Activated naive CD4-positive, alpha-beta T cell (primary cell): ENCODE results near the gene SLC9A5.

ENCODE experiments used
- DNase-seq, 4 experiments: peaks; one replicate each; lab custom pipeline; 2025; lab: John Stamatoyannopoulos, UW

The SLC9A5 gene

GRCh38 chr16:67281536-67282446, 33.0 kb downstream of the SLC9A5 start:
- DNase-seq, result no peak

- no peak for DNase-seq
Measured at GRCh38 chr16:67282447-67282805, 33.6 kb downstream of the SLC9A5 start.

DNA sequence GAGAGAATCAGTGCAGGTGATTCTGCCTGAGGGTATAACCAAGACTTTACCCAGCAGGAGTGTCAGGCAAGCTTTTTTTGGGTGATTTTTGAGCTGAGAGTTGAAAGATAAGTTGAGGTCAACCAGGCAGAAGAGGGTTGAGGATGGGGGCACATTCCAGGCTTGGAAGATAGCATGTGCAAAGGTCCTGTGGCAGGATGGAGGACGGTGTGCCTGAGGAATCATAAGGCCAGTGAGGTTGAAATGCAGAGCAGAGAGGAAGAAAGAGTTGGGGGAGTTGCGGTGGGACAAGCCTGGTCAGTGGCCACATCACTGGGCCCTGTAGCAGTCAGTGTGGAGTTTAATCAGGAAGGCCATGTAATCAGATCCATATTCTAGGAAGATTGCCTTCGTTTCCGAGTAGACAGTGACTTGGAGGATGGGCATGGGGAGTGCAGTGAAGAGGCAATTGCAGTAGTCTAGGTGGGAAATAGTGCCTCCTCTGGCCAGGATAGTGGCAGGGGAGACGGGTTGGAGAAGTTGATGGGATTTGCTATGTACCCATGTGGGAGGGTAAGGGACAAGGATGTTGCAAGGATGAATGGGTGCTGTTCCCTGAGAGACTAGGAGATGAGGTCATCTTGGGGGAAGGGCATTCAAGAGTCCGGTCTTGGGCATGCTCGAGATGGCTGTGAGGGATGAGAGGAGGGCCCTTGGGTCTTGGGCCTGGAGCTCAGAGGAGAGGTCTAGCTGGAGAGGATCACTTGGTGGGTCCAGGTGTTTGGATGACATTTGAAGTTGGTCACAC, 34.5 kb downstream of the SLC9A5 start:
- no peak for DNase-seq

- DNase-seq, result no peak
Measured at GRCh38 chr16:67283826-67284555, 35.2 kb downstream of the SLC9A5 start.

DNA sequence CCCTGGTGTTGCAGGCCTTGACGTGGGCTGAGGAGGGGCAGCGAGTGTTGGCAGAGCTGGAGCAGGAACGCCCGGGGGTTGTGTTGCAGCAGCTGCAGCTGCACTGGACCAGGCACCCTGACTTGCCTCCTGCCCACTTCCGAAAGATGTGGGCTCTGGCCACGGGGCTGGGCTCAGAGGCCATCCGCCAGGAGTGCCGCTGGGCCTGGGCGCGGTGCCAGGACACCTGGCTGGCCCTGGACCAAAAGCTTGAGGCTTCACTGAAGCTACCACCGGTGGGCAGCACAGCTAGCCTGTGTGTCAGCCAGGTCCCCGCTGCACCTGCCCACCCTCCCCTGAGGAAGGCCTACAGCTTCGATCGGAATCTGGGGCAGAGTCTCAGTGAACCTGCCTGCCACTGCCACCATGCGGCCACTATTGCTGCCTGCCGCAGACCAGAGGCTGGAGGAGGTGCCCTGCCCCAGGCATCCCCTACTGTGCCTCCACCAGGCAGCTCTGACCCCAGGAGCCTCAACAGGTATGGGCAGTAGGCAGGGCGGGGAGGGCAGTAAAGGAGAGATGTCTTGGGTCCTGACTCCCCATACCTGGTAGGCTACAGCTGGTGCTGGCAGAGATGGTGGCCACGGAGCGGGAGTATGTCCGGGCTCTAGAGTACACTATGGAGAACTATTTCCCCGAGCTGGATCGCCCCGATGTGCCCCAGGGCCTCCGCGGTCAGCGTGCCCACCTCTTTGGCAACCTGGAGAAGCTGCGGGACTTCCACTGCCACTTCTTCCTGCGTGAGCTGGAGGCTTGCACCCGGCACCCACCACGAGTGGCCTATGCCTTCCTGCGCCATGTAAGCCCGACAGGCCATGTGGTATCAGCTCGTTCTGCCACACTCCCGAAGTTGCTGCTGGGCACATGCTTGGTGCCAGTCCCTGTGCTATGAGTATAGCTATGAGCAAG, 36.2 kb downstream of the SLC9A5 start:
- DNase-seq, result no peak

DNA sequence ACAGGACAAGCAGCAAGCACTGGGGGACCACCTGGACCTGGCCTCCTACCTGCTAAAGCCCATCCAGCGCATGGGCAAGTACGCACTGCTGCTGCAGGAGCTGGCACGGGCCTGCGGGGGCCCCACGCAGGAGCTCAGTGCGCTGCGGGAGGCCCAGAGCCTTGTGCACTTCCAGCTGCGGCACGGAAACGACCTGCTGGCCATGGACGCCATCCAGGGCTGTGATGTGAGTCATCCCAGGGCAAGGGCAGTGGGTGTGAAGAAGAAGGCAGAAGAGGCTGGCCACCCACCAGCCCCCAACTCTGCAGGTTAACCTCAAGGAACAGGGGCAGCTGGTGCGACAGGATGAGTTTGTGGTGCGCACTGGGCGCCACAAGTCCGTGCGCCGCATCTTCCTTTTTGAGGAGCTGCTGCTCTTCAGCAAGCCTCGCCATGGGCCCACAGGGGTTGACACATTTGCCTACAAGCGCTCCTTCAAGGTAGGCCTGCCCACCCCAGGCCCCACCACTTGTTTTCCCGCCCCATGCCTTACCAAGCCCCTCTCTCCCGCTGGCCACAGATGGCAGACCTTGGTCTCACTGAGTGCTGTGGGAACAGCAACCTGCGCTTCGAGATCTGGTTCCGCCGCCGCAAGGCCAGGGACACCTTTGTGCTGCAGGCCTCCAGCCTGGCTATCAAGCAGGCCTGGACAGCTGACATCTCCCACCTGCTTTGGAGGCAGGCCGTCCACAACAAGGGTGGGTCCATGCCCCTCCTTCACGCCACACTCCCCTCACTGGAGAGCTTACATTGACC, 37.9 kb downstream of the SLC9A5 start:
- DNase-seq, result no peak

DNA sequence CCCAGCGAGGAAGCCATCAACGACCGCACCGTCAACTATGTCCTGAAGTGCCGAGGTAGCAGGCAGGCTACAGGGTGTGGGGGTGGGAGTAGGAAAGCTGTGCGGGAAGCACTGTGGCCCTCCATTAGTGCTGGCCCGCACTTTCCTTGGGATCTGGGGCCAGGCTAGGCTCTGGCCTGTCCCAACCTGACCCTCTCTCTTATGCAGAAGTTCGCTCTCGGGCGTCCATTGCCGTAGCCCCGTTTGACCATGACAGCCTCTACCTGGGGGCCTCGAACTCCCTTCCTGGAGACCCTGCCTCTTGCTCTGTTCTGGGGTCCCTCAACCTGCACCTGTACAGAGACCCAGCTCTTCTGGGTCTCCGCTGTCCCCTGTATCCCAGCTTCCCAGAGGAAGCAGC, 39.2 kb downstream of the SLC9A5 start:
- no peak for DNase-seq

DNA sequence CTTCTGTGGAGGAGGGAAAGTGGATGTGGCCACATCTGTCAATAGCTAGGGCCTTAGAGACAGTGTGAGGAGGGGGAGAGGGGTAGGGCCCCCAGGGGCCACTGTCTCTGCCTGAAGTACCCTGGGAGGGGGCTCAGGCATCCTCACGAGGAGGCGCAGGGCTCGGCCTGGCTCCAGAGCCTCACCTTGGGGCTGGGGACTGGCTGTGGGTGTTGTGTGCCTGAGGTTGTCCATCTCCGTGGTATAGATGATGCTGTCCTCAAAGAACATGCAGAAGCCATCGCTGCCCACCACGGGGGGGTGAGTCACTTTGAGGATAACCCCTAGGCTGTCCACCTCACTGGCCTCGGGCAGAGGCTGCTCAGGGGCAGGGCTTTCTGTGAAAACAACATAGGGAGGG, 42.7 kb downstream of the SLC9A5 start:
- no peak for DNase-seq

- no peak for DNase-seq
Measured at GRCh38 chr16:67294171-67294757, 45.5 kb downstream of the SLC9A5 start.

GRCh38 chr16:67294938-67295361, 46.2 kb downstream of the SLC9A5 start:
- DNase-seq, result no peak

DNA sequence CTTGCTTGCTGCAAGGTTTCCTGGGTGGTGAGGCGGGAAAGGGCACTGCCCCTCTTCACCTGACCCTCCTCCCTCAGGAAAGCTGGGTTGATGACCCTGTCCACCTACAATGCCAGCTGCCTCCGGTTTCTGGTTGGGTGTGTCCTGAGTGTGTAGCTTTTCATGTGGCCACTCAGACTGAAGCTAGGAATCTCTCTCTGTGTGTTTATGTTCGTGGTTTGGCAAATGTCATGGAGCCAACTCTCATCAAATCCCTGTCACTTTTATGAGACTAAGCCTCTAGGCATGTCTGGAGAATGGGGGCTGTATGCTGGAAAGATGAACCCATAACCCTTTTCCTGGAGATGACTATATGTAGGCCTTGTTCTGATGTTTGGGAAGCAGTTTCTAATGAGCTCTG, 47.6 kb downstream of the SLC9A5 start:
- DNase-seq, result no peak

DNA sequence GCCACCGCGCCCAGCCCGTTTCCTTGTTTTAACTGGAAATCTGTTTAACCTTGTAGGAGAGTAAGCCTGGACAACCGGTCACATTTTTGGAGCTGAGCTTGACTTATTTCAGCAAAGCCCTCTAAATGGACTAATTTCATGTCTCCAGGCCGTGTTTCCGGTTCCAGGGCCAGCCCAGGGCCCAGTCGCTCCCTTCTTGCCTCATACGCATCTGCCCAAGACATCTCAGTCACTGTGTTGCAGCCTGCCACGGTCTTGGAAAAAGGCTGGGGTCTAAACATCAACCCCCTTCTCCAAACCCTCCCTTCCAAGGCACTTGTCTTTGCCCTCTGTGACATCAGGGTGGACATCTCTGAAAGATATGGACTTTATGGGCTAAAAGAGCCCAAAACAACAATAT, 49.5 kb downstream of the SLC9A5 start:
- no peak for DNase-seq

- no peak for DNase-seq
Measured at GRCh38 chr16:67299269-67299668, 50.5 kb downstream of the SLC9A5 start.

DNA sequence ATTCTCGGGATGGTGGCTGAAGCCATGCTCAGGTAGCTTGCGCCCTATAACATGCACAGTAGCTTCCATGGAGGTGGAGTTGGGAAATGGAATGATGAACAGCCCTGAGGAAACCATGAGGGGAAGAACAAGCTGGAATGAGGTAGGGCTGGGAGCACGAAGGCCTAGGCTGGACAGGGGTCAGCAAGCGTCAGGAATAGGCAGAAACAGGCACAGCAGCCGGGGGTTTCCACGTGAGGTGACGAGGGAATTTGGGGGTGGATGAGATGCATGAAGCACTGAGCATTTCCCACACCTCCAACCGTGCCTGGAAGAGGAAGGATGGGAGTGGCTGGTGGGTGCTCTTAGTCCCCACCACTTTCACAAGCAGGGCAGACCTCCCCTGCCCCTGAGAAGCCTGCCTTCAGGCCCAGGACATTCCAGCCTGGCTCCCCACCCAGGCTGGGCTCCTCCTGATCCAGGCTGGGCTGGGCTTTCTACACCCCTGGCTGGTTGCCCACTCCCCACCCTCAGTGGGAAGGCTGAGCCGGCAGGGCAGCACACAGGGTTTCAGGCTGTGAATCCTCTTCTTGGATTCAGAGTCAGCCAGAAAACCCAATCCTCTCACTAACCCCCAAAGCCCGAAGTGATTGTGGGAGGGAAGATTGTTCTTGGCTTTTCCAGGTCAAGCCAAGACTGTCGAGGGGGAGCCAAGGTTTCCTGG, 52.5 kb downstream of the SLC9A5 start:
- no peak for DNase-seq

- no peak for DNase-seq
Measured at GRCh38 chr16:67302076-67302475, 53.3 kb downstream of the SLC9A5 start.

DNA sequence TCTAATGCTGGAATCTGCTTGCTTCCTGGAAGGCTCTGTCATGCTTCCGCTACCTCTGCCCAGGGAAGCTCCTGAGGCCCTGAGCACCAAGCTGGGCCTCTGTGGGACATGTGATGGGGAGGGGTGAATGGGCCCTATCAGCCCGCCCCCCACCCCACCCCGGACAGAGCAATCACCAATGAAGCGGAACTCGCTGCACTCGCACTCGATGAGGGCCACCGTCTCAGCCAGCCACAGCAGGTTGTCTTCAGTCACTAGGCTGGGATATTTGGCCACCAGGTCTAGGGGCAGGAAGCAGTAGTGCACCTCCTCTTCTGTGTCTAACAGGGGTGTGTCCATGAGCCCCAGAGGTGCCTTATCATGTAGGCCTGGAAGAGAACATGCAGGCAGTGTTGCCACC, 54.2 kb downstream of the SLC9A5 start:
- no peak for DNase-seq

- no peak for DNase-seq
Measured at GRCh38 chr16:67304020-67304419, 55.2 kb downstream of the SLC9A5 start.

DNA sequence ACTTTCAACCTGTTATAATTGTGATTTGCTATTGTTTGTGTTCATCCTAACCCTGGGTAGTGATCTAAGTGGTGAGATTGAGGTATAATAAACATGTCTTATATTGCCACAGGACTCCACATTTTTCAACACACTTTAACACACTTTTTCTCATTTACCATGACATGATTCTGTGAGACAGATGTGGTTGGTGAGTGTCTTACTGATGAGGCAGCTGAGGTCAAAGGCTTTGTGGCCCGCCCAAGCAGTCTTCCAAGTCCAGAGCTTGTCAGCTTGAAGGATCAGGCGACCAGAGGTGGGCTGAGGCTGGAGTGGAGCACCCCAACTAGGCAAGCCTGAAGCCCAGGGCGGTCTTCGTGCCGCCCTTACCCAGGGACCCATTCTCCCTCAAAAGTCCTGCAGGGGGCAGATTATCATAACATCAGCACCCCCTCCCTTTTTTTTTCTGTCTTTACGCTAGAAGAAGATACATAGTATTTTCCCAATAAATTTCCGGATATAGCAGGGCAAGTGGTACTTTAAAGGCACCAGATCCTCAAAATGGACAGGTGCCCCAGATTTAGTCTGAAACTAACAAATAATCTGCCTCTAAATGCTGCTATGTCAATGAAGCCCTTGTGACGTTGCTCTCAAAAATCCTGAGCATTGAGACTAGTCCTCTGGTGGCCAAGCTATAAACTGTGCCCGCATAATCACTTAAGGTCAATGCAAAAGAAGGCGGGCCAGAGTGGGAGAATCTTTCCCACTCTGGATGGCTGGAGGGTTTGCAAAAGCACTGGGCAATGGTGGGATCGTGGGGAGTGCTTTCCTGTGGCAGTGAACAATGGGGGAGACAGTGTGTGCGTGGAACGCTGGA, 56.7 kb downstream of the SLC9A5 start:
- no peak for DNase-seq

GRCh38 chr16:67310561-67310960, 61.8 kb downstream of the SLC9A5 start:
- no peak for DNase-seq
